Activated T-helper 1 cell treated with anti-CD3 and anti-CD28 coated beads, Interleukin-2, amount 50 U/mL, for 16 hours (primary cell): ENCODE data around the gene IQSEC2.

Source experiments
- DNase-seq, 2 donors: peaks; one replicate each; pipeline ENCODE4 v3.0.0-alpha.2; 2020; ENCODE audit warnings: low read depth in 1 of 2, low spot score in 1 of 2

Gene IQSEC2

GRCh38 chrX:53268173-53268572 is 13.2 kb downstream of the IQSEC2 start:
- no peak for DNase-seq

DNA sequence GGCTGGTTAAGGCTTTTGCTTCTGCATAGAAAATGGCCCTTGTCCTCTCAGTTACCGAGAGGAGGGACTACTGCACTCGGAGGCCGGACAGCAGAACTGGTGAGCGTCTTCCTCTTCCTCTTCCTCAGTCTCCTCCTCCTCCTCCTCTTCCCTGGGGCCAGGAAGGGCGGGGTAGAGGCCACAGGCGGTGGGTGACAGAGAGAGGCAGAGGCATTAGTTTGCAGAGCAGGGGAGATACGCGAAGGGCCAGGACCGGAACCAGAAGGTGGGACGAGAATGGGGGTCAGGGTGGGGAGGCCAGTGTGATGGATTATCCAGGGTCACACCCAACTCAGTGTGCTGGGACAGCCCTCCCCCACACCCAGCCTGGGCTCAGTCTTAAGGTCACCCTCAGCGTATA is 14.5 kb downstream of the IQSEC2 start:
- no peak for DNase-seq

GRCh38 chrX:53265771-53266574 is 15.4 kb downstream of the IQSEC2 start:
- no peak for DNase-seq

DNA sequence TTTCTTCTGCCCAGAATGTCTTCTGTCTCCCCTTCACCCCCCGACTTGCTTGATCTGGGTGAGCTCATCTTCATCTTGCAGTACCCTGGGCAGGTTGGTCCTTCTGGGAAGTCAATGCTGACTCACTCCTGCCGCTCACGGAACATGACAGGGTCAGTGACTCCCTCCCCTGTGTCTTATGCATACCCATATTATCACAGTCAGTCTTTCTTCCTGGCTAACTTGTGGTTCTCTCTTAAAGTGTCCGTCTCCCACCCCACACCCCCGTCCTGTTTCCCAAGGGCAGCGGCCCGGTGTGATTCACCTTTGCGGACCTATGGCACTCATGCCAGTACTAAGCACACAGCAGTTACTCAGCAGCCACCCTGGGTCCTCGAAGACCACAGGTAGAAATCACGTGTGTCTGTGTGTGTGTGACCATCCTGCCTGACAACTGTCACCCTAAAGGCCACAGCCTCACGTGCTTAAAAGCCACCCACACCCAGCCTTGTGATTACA is 17.7 kb downstream of the IQSEC2 start:
- DNase-seq, result peak in 1 of 2 donors; percentile 14

- DNase-seq, result no peak
These were observed 18.4 kb downstream of the IQSEC2 start for GRCh38 chrX:53262918-53263394.

GRCh38 chrX:53262189-53262917 is 19.0 kb downstream of the IQSEC2 start:
- no peak for DNase-seq

- DNase-seq, result no peak
These were observed 19.9 kb downstream of the IQSEC2 start for GRCh38 chrX:53261355-53261972.

- no peak for DNase-seq
These were observed 20.5 kb downstream of the IQSEC2 start for GRCh38 chrX:53260836-53261235.

DNA sequence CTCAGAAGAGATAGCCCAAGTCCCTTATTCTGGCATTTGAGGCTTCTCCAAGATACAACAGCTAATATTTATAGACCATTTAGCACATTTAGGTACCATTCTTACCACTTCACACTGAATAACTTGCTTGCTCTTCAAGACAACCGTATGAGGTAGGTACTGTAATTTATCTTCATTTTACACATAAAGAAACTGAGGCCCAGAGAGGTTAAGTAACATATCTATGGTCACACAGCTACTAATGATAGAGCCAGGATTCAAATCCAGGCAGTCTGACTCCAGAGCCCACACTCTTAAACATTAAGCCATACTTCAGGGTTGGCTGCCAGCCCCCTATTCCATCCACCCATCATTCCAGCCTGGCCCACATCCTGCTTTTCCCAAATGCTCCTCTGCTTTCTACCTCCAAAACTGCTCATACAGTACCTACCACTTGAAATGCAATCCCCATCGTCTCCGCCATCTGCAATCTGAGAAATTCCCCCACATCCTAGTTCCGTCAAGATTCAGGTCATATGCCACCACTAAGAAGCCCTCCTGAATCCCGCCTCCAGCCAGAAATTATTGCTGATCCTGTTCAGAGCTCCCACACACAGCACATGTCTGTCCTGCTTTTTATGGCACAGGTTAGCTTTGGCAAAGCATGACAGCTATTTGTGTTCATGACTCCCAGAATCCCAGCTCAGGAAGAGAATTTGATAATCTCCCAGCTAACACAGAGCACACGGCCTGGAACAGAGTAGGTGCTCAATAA is 23.5 kb downstream of the IQSEC2 start:
- DNase-seq, result no peak

GRCh38 chrX:53257166-53257565 is 24.2 kb downstream of the IQSEC2 start:
- DNase-seq, result no peak

GRCh38 chrX:53256446-53257041 is 24.8 kb downstream of the IQSEC2 start:
- no peak for DNase-seq

DNA sequence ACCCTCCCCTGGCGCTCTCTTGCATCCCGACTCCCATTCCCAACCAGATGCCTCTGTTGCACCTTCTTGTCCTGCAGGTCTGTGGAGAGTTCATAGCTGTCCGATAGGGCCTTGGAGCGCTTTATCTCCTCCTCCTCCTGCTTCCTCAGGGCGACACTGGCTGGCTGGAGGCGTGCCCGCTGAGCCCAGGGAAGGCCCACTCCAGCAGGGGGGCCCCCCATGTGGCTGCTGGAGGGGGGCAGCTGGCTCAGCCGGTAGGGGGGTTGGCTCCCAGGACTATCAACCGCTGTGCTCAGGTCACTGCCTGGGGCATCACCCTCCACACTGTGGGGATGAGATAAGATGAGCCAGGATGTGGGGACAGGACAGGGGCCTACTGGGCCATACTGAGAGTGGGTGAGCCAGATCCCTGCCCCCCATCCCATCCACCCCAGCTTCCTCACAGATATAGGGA is 25.6 kb downstream of the IQSEC2 start:
- DNase-seq, result no peak

- no peak for DNase-seq
These were observed 26.6 kb downstream of the IQSEC2 start for GRCh38 chrX:53254570-53255461.

- no peak for DNase-seq
These were observed 27.9 kb downstream of the IQSEC2 start for GRCh38 chrX:53253293-53254020.

DNA sequence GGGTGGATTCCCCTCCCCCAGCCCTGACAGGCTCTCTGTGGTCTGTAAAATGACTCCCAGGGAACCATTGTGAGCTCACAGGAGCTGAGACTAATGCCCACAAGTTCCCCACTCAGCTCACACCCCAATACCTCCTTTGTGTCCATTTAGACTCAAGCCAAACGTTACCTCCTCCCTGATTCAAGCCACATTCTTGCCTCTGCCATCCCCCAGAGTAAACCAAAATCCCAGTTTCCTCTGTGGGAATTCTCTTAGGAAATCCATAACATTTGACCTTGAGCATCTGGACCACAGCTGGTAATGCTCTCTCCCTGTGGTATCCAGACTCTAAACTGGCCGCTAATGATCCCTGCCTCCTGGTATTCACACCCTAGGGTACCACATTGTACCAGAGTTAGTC is 30.1 kb downstream of the IQSEC2 start:
- DNase-seq, result no peak

- DNase-seq, result no peak
These were observed 30.8 kb downstream of the IQSEC2 start for GRCh38 chrX:53250556-53250955.

DNA sequence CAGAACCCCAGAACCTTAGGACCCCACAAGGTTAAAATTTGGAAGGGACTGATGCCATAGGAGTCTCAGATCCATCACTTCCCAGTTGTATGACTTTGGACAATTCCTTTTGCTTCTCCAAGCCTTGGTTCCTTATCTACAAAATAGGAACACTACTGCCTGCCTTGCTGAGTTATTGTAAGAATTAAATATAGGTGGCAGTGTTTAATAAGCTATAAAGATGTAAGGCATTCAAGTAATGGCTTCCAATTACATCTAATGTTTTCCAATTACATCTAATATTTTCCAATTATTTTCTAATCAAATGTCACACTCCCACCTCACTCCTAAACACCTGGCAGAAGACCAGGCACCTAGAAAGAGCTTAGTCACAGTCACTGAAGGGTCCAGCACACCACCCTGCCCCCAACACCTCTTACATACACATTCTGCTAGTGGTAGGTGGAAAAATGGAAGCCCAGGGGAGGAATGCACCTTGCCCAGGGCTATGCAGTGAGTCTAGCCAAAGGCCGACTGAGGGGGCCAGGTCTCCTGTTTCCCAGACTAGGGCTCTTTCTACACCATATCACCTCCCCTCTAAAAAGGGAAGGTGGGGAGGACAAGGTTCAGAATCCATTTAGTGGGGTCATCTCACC is 31.9 kb downstream of the IQSEC2 start:
- DNase-seq, result no peak

DNA sequence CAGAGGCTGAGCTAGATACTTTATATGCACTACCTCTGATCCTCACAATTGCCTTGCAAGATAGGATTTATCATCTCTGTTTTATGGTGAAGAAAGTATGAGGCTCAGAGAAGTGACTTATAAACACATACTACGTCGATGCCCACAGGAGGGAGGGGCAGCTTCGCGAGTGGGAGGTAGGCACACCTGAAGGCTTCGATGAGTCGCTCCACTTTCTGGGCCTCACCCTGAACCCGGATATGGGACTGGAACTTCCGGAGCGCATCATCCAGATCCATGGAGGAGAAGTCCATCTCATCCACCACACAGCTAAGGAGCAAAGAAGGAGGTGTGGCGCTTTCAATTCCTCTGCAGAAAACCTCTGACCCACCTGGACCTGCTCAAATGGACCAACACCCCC is 33.5 kb downstream of the IQSEC2 start:
- DNase-seq, result no peak
